Kidney (tissue), 14 donors: ENCODE results near the gene APLP2. TPM values are rescaled to one million over a fixed set of nuclear protein-coding genes. Genes with fewer than 3 reads are reported as not detected.
A peak's percentile ranks its signal among the peaks of the same experiment; 100 is the strongest.

Experiments used
- DNase-seq, 5 donors: peaks; one replicate each; pipeline ENCODE4 v3.0.0-alpha.2; 2013 to 2020
- FAIRE-seq: peaks from 2 replicates; lab custom pipeline; 2012; peaks lifted over from hg19 to GRCh38; lab: Jason Lieb, UNC
- H3K27ac ChIP-seq, 2 donors: one replicate each; pipeline ENCODE4 v1.7.0; 2013; ENCODE audit warnings: low read depth in 2 of 2, low read length in 2 of 2, inconsistent platforms in 1 of 2
- H3K27me3 ChIP-seq: one replicate; pipeline ENCODE4 v1.7.1; 2013; ENCODE audit warnings: low read length, inconsistent platforms; ENCODE audit not compliant: control insufficient read depth, insufficient read depth
- H3K36me3 ChIP-seq, 3 donors: one replicate each; pipeline versions ENCODE4 v1.7.0 to v1.7.1; 2013; ENCODE audit warnings: low read length in 3 of 3, control low read depth in 1 of 3, inconsistent platforms in 1 of 3; ENCODE audit not compliant: insufficient read depth in 3 of 3, control insufficient read depth in 2 of 3
- H3K4me1 ChIP-seq, 3 donors: one replicate each; pipeline versions ENCODE4 v1.7.0 to v1.7.1; 2013; ENCODE audit warnings: low read length in 3 of 3, inconsistent platforms in 1 of 3, low read depth in 1 of 3; ENCODE audit not compliant: control insufficient read depth in 2 of 3, insufficient read depth in 2 of 3
- H3K4me3 ChIP-seq, 3 donors: one replicate each; pipeline versions ENCODE4 v1.7.0 to v1.8.1; 2013; ENCODE audit warnings: low read length in 3 of 3, control low read depth in 1 of 3, inconsistent platforms in 1 of 3
- H3K9ac ChIP-seq, 3 donors: one replicate each; pipeline versions ENCODE4 v1.7.0 to v1.7.1; 2013; ENCODE audit warnings: low read length in 3 of 3, control low read depth in 1 of 3, inconsistent platforms in 1 of 3
- H3K9me3 ChIP-seq, 3 donors: one replicate each; pipeline versions ENCODE4 v1.7.0 to v1.7.1; 2013; ENCODE audit warnings: low read length in 3 of 3, control low read depth in 1 of 3, inconsistent platforms in 1 of 3; ENCODE audit not compliant: control insufficient read depth in 2 of 3, insufficient read depth in 1 of 3
- CTCF ChIP-seq: IDR thresholded peaks from 3 replicates; pipeline ENCODE4 v1.5.1; 2012; ENCODE audit warnings: mild to moderate bottlenecking, moderate library complexity, borderline replicate concordance; ENCODE audit not compliant: insufficient read depth; ENCODE audit errors: extremely low read depth
- intact Hi-C: fragments of 100-400 bp; cut with DNase I; formaldehyde crosslinking; loops from one replicate; pipeline ENCODE4 v1.11.1; 2022
- polyA plus RNA-seq: library from polyadenylated mRNA; stranded (reverse); fragments of 350-450 nt; fragmentation: Illumina TruSeq; extraction: RNeasy Lipid Tissue Mini Kit (QIAGEN cat#74804); gene quantifications from one replicate; pipeline ENCODE4 v1.2.3, GENCODE V29; 2014; ENCODE audit warnings: low read depth, low replicate concordance; ENCODE audit not compliant: insufficient read depth
- total RNA-seq: library from RNA; stranded (reverse); fragmentation: NEBNext Ultra II Directional; extraction: Animal tissue kit (Norgen Biotek cat#: 25700); gene quantifications from one replicate; pipeline ENCODE4 v1.2.1, GENCODE V29; 2021
- donor health status: control.
- donor health status: control.
- donor health status: control.
- donor health status: control.
- donor health status: control.
- donor health status: DM: yes; HTN: yes; CAD: no.
- donor health status: Normal renal cell carcinoma (clear cell type).

The APLP2 gene
- total and polyA plus RNA-seq, 2 donors from 2014 or later: 338 to 502 TPM

- peak overlapping the region; percentile 63 to 91 for H3K27ac ChIP-seq
- TF ChIP-seq CTCF: no peak
- H3K36me3 ChIP-seq: no peaks in the 10 kb centered on the region
- peak in 4 of 5 donors; percentile 52 to 71 (median 58) for DNase-seq
- H3K4me1 ChIP-seq: peaks cover 0 to 11% (median 5%) of the 10 kb centered on the region in 3 donors
- H3K9ac ChIP-seq: peak overlapping the region; percentile 11 to 66 (median 58)
- FAIRE-seq: no peak
- H3K9me3 ChIP-seq: no peaks in the 10 kb centered on the region
- H3K4me3 ChIP-seq: peak overlapping the region; percentile 67 to 79 (median 67)
- intact Hi-C loops: no loop called here
- H3K27me3 ChIP-seq: no peaks in the 10 kb centered on the region
Measured at GRCh38 chr11:130070846-130071200, 1.1 kb downstream of the APLP2 start.

DNA sequence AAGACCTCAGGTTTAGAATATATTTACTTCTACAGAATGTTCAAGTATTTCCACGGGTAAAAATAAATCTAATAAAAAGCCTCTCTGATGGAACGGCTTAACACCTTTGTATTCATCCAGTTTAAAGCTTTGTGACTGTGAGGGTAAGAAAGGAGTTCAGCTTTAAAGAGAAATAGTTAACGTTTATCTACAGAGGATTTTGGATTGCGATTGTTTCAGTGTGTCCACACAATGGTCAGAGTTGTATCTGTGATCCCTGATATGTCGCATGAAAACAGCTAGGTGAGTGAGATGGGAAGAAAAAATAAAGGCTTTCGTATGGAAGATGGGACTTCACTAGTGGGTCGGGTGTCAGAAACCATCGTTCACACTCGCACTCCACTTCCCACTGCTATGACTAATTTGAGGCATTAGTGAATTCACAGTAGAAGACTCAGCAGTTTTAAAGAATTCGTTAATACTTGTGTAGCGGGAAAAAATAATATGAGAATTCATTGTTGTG is 1.6 kb downstream of the APLP2 start:
- H3K4me3 ChIP-seq: peak overlapping the region; percentile 40 to 67 (median 67)
- peak in 2 of 5 donors; percentile 43 to 56 for DNase-seq

GRCh38 chr11:130074736-130075135 is 5.0 kb downstream of the APLP2 start:
- Histone ChIP-seq H3K36me3 (no peaks in the 10 kb centered on the region), H3K27me3 (no peaks in the 10 kb centered on the region), H3K9ac (no peak overlapping the region), H3K9me3 (no peaks in the 10 kb centered on the region), H3K4me1 (peaks cover 0 to 2% (median 0%) of the 10 kb centered on the region in 3 donors), H3K27ac (no peak overlapping the region), H3K4me3 (no peak overlapping the region)
- FAIRE-seq (no peak), DNase-seq (no peak)
- no peak for TF ChIP-seq CTCF
- intact Hi-C loops: no loop called here

More for the DNA sequence above, 1.6 kb downstream of the APLP2 start:
- Histone ChIP-seq H3K9me3 (no peaks in the 10 kb centered on the region), H3K27me3 (no peaks in the 10 kb centered on the region), H3K27ac (no peak overlapping the region), H3K36me3 (no peaks in the 10 kb centered on the region), H3K4me1 (peaks cover 0 to 11% (median 5%) of the 10 kb centered on the region in 3 donors), H3K9ac (peak overlapping the region; percentile 11 to 43 (median 24))
- no peak for TF ChIP-seq CTCF
- intact Hi-C loops: no loop called here
- no peak for FAIRE-seq
